GM11168 (cell line): ENCODE results near the gene ACTL8.
"Not testable (repeated sequence)": the region's sequence is repeated elsewhere in the genome, so short reads cannot be mapped to it uniquely, and the experiment has no call there.

Experiments
- in situ Hi-C: fragments of 300-500 bp; cut with MboI; formaldehyde crosslinking; loops from one replicate; pipeline ENCODE4 v1.12.0; 2022; ENCODE audit warnings: low sequenced_read_pairs; ENCODE audit not compliant: unreplicated experiment

ACTL8 gene

GRCh38 chr1:17733661-17734060 is 21.5 kb upstream of the ACTL8 start:
- in situ Hi-C loops, result no loop called here

GRCh38 chr1:17734609-17735008 is 20.5 kb upstream of the ACTL8 start:
- in situ Hi-C loops, result no loop called here

- in situ Hi-C loops, result no loop called here
These were observed 19.8 kb upstream of the ACTL8 start for GRCh38 chr1:17735348-17735747.

GRCh38 chr1:17735793-17736192 is 19.3 kb upstream of the ACTL8 start:
- in situ Hi-C loops, result no loop called here

GRCh38 chr1:17736625-17737024 is 18.5 kb upstream of the ACTL8 start:
- in situ Hi-C loops, result no loop called here

- in situ Hi-C loops, result no loop called here
These were observed 16.1 kb upstream of the ACTL8 start for GRCh38 chr1:17739050-17739449.

GRCh38 chr1:17741052-17741451 is 14.1 kb upstream of the ACTL8 start:
- in situ Hi-C loops, result no loop called here

- in situ Hi-C loops, result no loop called here
These were observed 12.6 kb upstream of the ACTL8 start for GRCh38 chr1:17742583-17742982.

GRCh38 chr1:17743008-17743647 is 12.0 kb upstream of the ACTL8 start:
- in situ Hi-C loops, result no loop called here

- in situ Hi-C loops, result no loop called here
These were observed 11.2 kb upstream of the ACTL8 start for GRCh38 chr1:17743925-17744324.

GRCh38 chr1:17744666-17745478 is 10.3 kb upstream of the ACTL8 start:
- in situ Hi-C loops, result no loop called here

GRCh38 chr1:17745479-17745955 is 9.6 kb upstream of the ACTL8 start:
- in situ Hi-C loops, result no loop called here

- in situ Hi-C loops, result not testable (repeated sequence)
These were observed 8.9 kb upstream of the ACTL8 start for GRCh38 chr1:17746281-17746680.

- in situ Hi-C loops, result no loop called here
These were observed 8.2 kb upstream of the ACTL8 start for GRCh38 chr1:17746920-17747319.

- in situ Hi-C loops, result no loop called here
These were observed 4.8 kb upstream of the ACTL8 start for GRCh38 chr1:17750333-17750732.

- in situ Hi-C loops, result no loop called here
These were observed 2.8 kb upstream of the ACTL8 start for GRCh38 chr1:17752356-17752755.

GRCh38 chr1:17757426-17757825 is 2.3 kb downstream of the ACTL8 start:
- in situ Hi-C loops, result no loop called here

- in situ Hi-C loops, result no loop called here
These were observed 4.0 kb downstream of the ACTL8 start for GRCh38 chr1:17759114-17759513.

- in situ Hi-C loops, result no loop called here
These were observed 7.2 kb downstream of the ACTL8 start for GRCh38 chr1:17762313-17762712.

GRCh38 chr1:17763417-17763816 is 8.3 kb downstream of the ACTL8 start:
- in situ Hi-C loops, result no loop called here

- in situ Hi-C loops, result no loop called here
These were observed 8.9 kb downstream of the ACTL8 start for GRCh38 chr1:17763995-17764394.

- in situ Hi-C loops, result no loop called here
These were observed 9.5 kb downstream of the ACTL8 start for GRCh38 chr1:17764591-17764990.
